Inferior parietal cortex (tissue), 1 donor: ENCODE data around the gene POLD1.
"Not testable (repeated sequence)": the region's sequence is repeated elsewhere in the genome, so short reads cannot be mapped to it uniquely, and the experiment has no call there.

ENCODE experiments used
- DNase-seq: peaks from one replicate; pipeline ENCODE4 v3.0.0-alpha.2; 2016; ENCODE audit errors: extremely low spot score

Gene POLD1

GRCh38 chr19:50390952-50391351, 6.8 kb downstream of the POLD1 start:
- not testable (repeated sequence) for DNase-seq

- no peak for DNase-seq
Measured at GRCh38 chr19:50392759-50393158, 8.6 kb downstream of the POLD1 start.

- no peak for DNase-seq
Measured at GRCh38 chr19:50393589-50393988, 9.4 kb downstream of the POLD1 start.

GRCh38 chr19:50394017-50394416, 9.9 kb downstream of the POLD1 start:
- no peak for DNase-seq

- no peak for DNase-seq
Measured at GRCh38 chr19:50398675-50399367, 14.7 kb downstream of the POLD1 start.

GRCh38 chr19:50399368-50399745, 15.2 kb downstream of the POLD1 start:
- DNase-seq: no peak

- no peak for DNase-seq
Measured at GRCh38 chr19:50401605-50402450, 17.7 kb downstream of the POLD1 start.

- no peak for DNase-seq
Measured at GRCh38 chr19:50402544-50403301, 18.6 kb downstream of the POLD1 start.

- DNase-seq: no peak
Measured at GRCh38 chr19:50406156-50406820, 22.1 kb downstream of the POLD1 start.

- no peak for DNase-seq
Measured at GRCh38 chr19:50406829-50407228, 22.7 kb downstream of the POLD1 start.

GRCh38 chr19:50409347-50409746, 25.2 kb downstream of the POLD1 start:
- no peak for DNase-seq

GRCh38 chr19:50410109-50410508, 26.0 kb downstream of the POLD1 start:
- no peak for DNase-seq

GRCh38 chr19:50412419-50412818, 28.3 kb downstream of the POLD1 start:
- DNase-seq: no peak

GRCh38 chr19:50413096-50413495, 28.9 kb downstream of the POLD1 start:
- DNase-seq: no peak

- no peak for DNase-seq
Measured at GRCh38 chr19:50413531-50413930, 29.4 kb downstream of the POLD1 start.

GRCh38 chr19:50414864-50415660, 30.9 kb downstream of the POLD1 start:
- DNase-seq: peak; percentile 40

- no peak for DNase-seq
Measured at GRCh38 chr19:50415661-50416033, 31.5 kb downstream of the POLD1 start.

- DNase-seq: no peak
Measured at GRCh38 chr19:50416034-50416977, 32.2 kb downstream of the POLD1 start.

- no peak for DNase-seq
Measured at GRCh38 chr19:50417111-50418081, 33.2 kb downstream of the POLD1 start.
